Measurements from ENCODE around the gene KCNQ1. TPM values are rescaled to one million over a fixed set of nuclear protein-coding genes. Genes with fewer than 3 reads are reported as not detected.

The KCNQ1 gene
- total and polyA plus RNA-seq, 2 of the 13 experiments (the other 11 are each of a cell fraction or from before 2014, with no cell fraction given): 0.02 to 0.08 TPM

GRCh38 chr11:2526808-2527381 is 82.1 kb downstream of the KCNQ1 start:
- 13% methylated on average over 7 of the region's 25 CpGs for WGBS (ENCODE audit: low lambda C conversion rate)
- H4K20me1 ChIP-seq (ENCODE audit: insufficient read depth, low read length): peaks cover 3% of the 10 kb centered on the region; the same call in 1 of the 2 replicates
- no TSS peak for BruUV-seq (replicated peaks)
- no peak for DNase-seq (ENCODE audit: low spot score)
- POLR2A ChIA-PET: no interaction called here
- H3K4me2 ChIP-seq (ENCODE audit: low read depth, low read length): peak overlapping the region; percentile 57
- peak; percentile 52 for ATAC-seq
- no peak overlapping the region for H3K27ac ChIP-seq (ENCODE audit: extremely low read length, insufficient read depth, low read length)
- no peak for FAIRE-seq
- peak overlapping the region in 2 of 3 experiments; percentile 29 to 48; a peak in 3 of 6 replicates for H3K4me3 ChIP-seq (replicated peaks in 1 of 3; ENCODE audit: insufficient read depth in 1 of 3, low read depth in 2 of 3, low read length in 3 of 3)
- CTCF ChIA-PET (ENCODE audit: low intra/inter-chr PET ratio, low total read pairs): no interaction called here
- peaks cover 20 to 81% of the 10 kb centered on the region in 2 experiments for H3K27me3 ChIP-seq (ENCODE audit: control insufficient read depth in 1 of 2, insufficient read depth in 2 of 2, low read length in 2 of 2)
- H3K4me1 ChIP-seq (ENCODE audit: insufficient read depth, low read length): peaks cover 10% of the 10 kb centered on the region; the same call in 1 of the 2 replicates
- intact Hi-C loops (cut with micrococcal nuclease; ENCODE audit: unreplicated experiment): no loop called here
- no peak overlapping the region for H3K9ac ChIP-seq (ENCODE audit: insufficient read depth, low read depth, low read length)
- H2AFZ ChIP-seq (ENCODE audit: low read length): no peak overlapping the region
- in situ Hi-C loops (cut with HindIII; ENCODE audit: extremely low pct_ligation_motif_present, low pct_unique_long_range_greater_than_20kb): loop anchor here (5.0 to 10.0 kb wide), 2 partner anchors 215 to 332 kb away; no protein-coding TSS in a partner anchor
- no peaks in the 10 kb centered on the region for H3K36me3 ChIP-seq (replicated peaks in 1 of 2; ENCODE audit: control insufficient read depth in 1 of 2, insufficient read depth in 2 of 2, low read length in 2 of 2)
- no peaks in the 10 kb centered on the region for H3K79me2 ChIP-seq (ENCODE audit: insufficient read depth, low read length)
- no peaks in the 10 kb centered on the region for H3K9me3 ChIP-seq (ENCODE audit: low read length)
- TF ChIP-seq THAP11 (CRISPR knock-in tag; IDR thresholded peaks at IDR 0.05) (no peak), ZNF142 (CRISPR knock-in tag; IDR thresholded peaks at IDR 0.05) (no peak), GABPB1 (CRISPR knock-in tag; IDR thresholded peaks at IDR 0.05) (peak; percentile 24; the same call in 1 of the 2 replicates), STAT6 (CRISPR knock-in tag; IDR thresholded peaks at IDR 0.05; ENCODE audit: borderline replicate concordance) (no peak), ELF1 (CRISPR knock-in tag; IDR thresholded peaks at IDR 0.05) (peak; percentile 42; the same call in 1 of the 2 replicates), HNF1B (CRISPR knock-in tag; IDR thresholded peaks at IDR 0.05) (no peak), ELF3 (CRISPR knock-in tag; IDR thresholded peaks at IDR 0.05) (peak; percentile 60), SP140L (CRISPR knock-in tag; IDR thresholded peaks at IDR 0.05; ENCODE audit: borderline replicate concordance) (no peak), NR0B2 (CRISPR knock-in tag; IDR thresholded peaks at IDR 0.05) (no peak), ZNF234 (CRISPR knock-in tag; conservative IDR thresholded peaks at IDR 0.05) (no peak), ZNF513 (CRISPR knock-in tag; conservative IDR thresholded peaks at IDR 0.05) (no peak)

All from HepG2 (cell line).